Pancreas (tissue), 10 donors: ENCODE data around the gene MED31. TPM values are rescaled to one million over a fixed set of nuclear protein-coding genes. Genes with fewer than 3 reads are reported as not detected.
"Not testable (repeated sequence)": the region's sequence is repeated elsewhere in the genome, so short reads cannot be mapped to it uniquely, and the experiment has no call there.

ENCODE experiments used
- ATAC-seq, 4 donors: fragments of 200-7000 bp; cut with Tn5 transposase; one replicate each; pipeline versions ENCODE4 v1.8.0 to v1.9.1; 2020; ENCODE audit warnings: mild to moderate bottlenecking in 4 of 4, moderate library complexity in 4 of 4
- DNase-seq, 6 donors: peaks; one replicate each; pipeline ENCODE4 v3.0.0-alpha.2; 2020
- FAIRE-seq: peaks from 2 replicates; lab custom pipeline; 2012; peaks lifted over from hg19 to GRCh38; lab: Jason Lieb, UNC
- H3K27ac ChIP-seq, 4 donors: fragments of 200-600 bp; sonication (generic); 1 replicate in 3 of 4; 2 replicates in 1 of 4; pipeline versions ENCODE4 v1.5.0 to v1.8.0; 2020
- H3K27me3 ChIP-seq, 4 donors: fragments of 200-600 bp; one replicate each; pipeline ENCODE4 v1.8.0; 2021
- H3K36me3 ChIP-seq, 3 donors: fragments of 200-600 bp; sonication (generic) in 1 of 3; one replicate each; pipeline versions ENCODE4 v1.5.0 to v1.8.0; 2020 to 2021
- H3K4me1 ChIP-seq, 3 donors: fragments of 200-600 bp; one replicate each; pipeline ENCODE4 v1.8.0; 2021
- H3K4me3 ChIP-seq, 4 donors: fragments of 200-600 bp; sonication (generic) in 2 of 4; one replicate each; pipeline versions ENCODE4 v1.5.0 to v1.8.0; 2020 to 2021
- H3K9me3 ChIP-seq, 4 donors: fragments of 200-600 bp; one replicate each; pipeline ENCODE4 v1.8.0; 2021
- CTCF ChIP-seq, 4 donors: fragments of 200-600 bp; sonication (generic) in 3 of 4; IDR thresholded peaks; one replicate each; pipeline versions ENCODE4 v1.5.0 to v1.8.0; 2021; ENCODE audit warnings: antibody characterized with exemption in 4 of 4
- WGBS, 2 donors: extraction: QIAGEN DNeasy Blood & Tissue Kit; methylation state at CpG; one replicate each; pipeline ENCODE4 v1.1.7; 2013; 5-methylcytosine and 5-hydroxymethylcytosine counted together
- intact Hi-C, 3 donors: fragments of 100-400 bp; cut with DNase I; formaldehyde crosslinking; loops; one replicate each; pipeline versions ENCODE4 v1.11.1 to v1.14.2; 2022
- microRNA-seq, 2 donors: library from miRNA; unstranded; fragments of <30 nt; microRNA quantifications; one replicate each; pipeline versions ENCODE4 to v1.1.0, GENCODE V29; 2019 to 2020
- polyA plus RNA-seq, 2 donors: library from polyadenylated mRNA; stranded (reverse); fragments of 200-250 nt; gene quantifications; one replicate each; pipeline ENCODE4 v1.2.3, GENCODE V29; 2013
- total RNA-seq, 6 donors: library from RNA; stranded (reverse); fragmentation: NEBNext Ultra II Directional in 4 of 6; extraction: Animal tissue kit (Norgen Biotek cat#: 25700) in 4 of 6; gene quantifications; one replicate each; pipeline versions ENCODE4 v1.2.1 to v1.2.4, GENCODE V29; 2021 to 2023
- donor health status: healthy with polysubstance abuse.
- donor health status: DM: no; HTN: no; CAD: no; lungs with moderate emphysema.
- donor health status: DM: no; HTN: no; CAD: no.
- donor health status: control.
- donor health status: control.
- donor health status: Bipolar disorder and iron deficiency.
- donor health status: DM: yes; HTN: yes; CAD: no.
- donor health status: DM: no; HTN: no; CAD: no.
- donor health status: DM: no; HTN: no; CAD: no.
- donor health status: DM: yes; HTN: yes; CAD: no.

MED31 gene
- total and polyA plus RNA-seq, 8 donors = 2.2 to 14.5 (median 6.4) TPM

- 91 to 96% methylated on average over 4 of the region's 4 CpGs for WGBS, 2 donors
- intact Hi-C loops = no loop called here
- H3K4me3 ChIP-seq = no peak overlapping the region
- FAIRE-seq (no peak), DNase-seq (no peak), ATAC-seq (no peak)
- no peak overlapping the region for H3K27ac ChIP-seq
- H3K9me3 ChIP-seq = no peaks in the 10 kb centered on the region
- peaks cover 0 to 20% (median 14%) of the 10 kb centered on the region in 3 donors for H3K4me1 ChIP-seq
- no peaks in the 10 kb centered on the region for H3K27me3 ChIP-seq
- TF ChIP-seq CTCF (IDR thresholded peaks at IDR 0.05) = no peak
- peaks cover 2 to 20% (median 6%) of the 10 kb centered on the region in 3 donors for H3K36me3 ChIP-seq
These were observed 54.5 kb downstream of the MED31 start for GRCh38 chr17:6596941-6597340.

- no peak for DNase-seq
- intact Hi-C loops = no loop called here
- Histone ChIP-seq H3K27me3 (no peaks in the 10 kb centered on the region), H3K27ac (no peak overlapping the region), H3K4me1 (peaks cover 0 to 20% (median 14%) of the 10 kb centered on the region in 3 donors), H3K4me3 (no peak overlapping the region), H3K9me3 (no peaks in the 10 kb centered on the region), H3K36me3 (peaks cover 0 to 20% (median 6%) of the 10 kb centered on the region in 3 donors)
- no peak for FAIRE-seq
- no peak for ATAC-seq
- WGBS, 2 donors = 77 to 87% methylated on average over 2 of the region's 2 CpGs
- no peak for TF ChIP-seq CTCF (IDR thresholded peaks at IDR 0.05)
These were observed 54.9 kb downstream of the MED31 start for GRCh38 chr17:6596511-6596910.

GRCh38 chr17:6596081-6596480 lies 55.3 kb downstream of the MED31 start:
- Histone ChIP-seq H3K36me3 (peaks cover 0 to 20% (median 6%) of the 10 kb centered on the region in 3 donors), H3K27me3 (no peaks in the 10 kb centered on the region), H3K4me1 (peaks cover 0 to 20% (median 14%) of the 10 kb centered on the region in 3 donors), H3K27ac (no peak overlapping the region), H3K4me3 (no peak overlapping the region), H3K9me3 (no peaks in the 10 kb centered on the region)
- WGBS, 2 donors = 91 to 92% methylated on average over 7 of the region's 7 CpGs
- ATAC-seq = no peak
- no peak for FAIRE-seq
- TF ChIP-seq CTCF (IDR thresholded peaks at IDR 0.05) = no peak
- intact Hi-C loops = no loop called here
- no peak for DNase-seq

- H3K27ac ChIP-seq, DNase-seq, ATAC-seq, H3K9me3 ChIP-seq, H3K27me3 ChIP-seq, FAIRE-seq, intact Hi-C loops, H3K4me3 ChIP-seq: not testable (repeated sequence)
- Histone ChIP-seq H3K36me3 (peaks cover 3 to 41% (median 6%) of the 10 kb centered on the region in 3 donors), H3K4me1 (peaks cover 0 to 13% (median 13%) of the 10 kb centered on the region in 3 donors)
- 97 to 99% methylated on average over 14 of the region's 14 CpGs for WGBS, 2 donors
These were observed 58.0 kb downstream of the MED31 start for GRCh38 chr17:6593371-6593770.

Small RNAs within 50 kb of the gene (microRNA-seq; reads per million reads assigned to microRNA genes)
- gene MIR4520-1 (0 reads per million in 2 donors), gene MIR4520-2 (0 reads per million in 2 donors)

Other genes starting within 250 kb of the MED31 start
- not detected for gene AIPL1, start 216.5 kb downstream of the MED31 start, total RNA-seq
- under 1 TPM in 1 of 2 donors, not detected in 1; 0.04 TPM for gene AIPL1, start 216.5 kb downstream of the MED31 start, polyA plus RNA-seq
- gene PIMREG, start 207.2 kb downstream of the MED31 start, total RNA-seq = under 1 TPM in 3 of 6 donors, not detected in 3; 0.12 to 0.50 (median 0.16) TPM
- under 1 TPM in 1 of 2 donors, not detected in 1; 0.09 TPM for gene PIMREG, start 207.2 kb downstream of the MED31 start, polyA plus RNA-seq
- gene PITPNM3, start 95.0 kb downstream of the MED31 start, total RNA-seq = 1 to 10 TPM in 5 of 6 donors, under 1 TPM in 1; 0.67 to 4.3 (median 2.5) TPM
- gene PITPNM3, start 95.0 kb downstream of the MED31 start, polyA plus RNA-seq = 1 to 10 TPM; 1.7 to 5.1 TPM
- 10 to 100 TPM in 1 of 6 donors, 1 to 10 TPM in 5; 4.6 to 10.6 (median 6.0) TPM for gene KIAA0753, start 10.9 kb downstream of the MED31 start, total RNA-seq
- 1 to 10 TPM; 4.4 to 6.4 TPM for gene KIAA0753, start 10.9 kb downstream of the MED31 start, polyA plus RNA-seq
- gene TXNDC17, start 10.5 kb downstream of the MED31 start, total RNA-seq = 10 to 100 TPM; 24.6 to 37.4 (median 31.5) TPM
- 10 to 100 TPM; 77.7 to 81.1 TPM for gene TXNDC17, start 10.5 kb downstream of the MED31 start, polyA plus RNA-seq
- gene C17orf100, start 157 bp upstream of the MED31 start, total RNA-seq = 1 to 10 TPM in 5 of 6 donors, under 1 TPM in 1; 0.91 to 2.7 (median 2.2) TPM
- 1 to 10 TPM; 3.3 to 5.8 TPM for gene C17orf100, start 157 bp upstream of the MED31 start, polyA plus RNA-seq
- gene SLC13A5, start 61.8 kb upstream of the MED31 start, total RNA-seq = under 1 TPM in 2 of 6 donors, not detected in 4; 0.34 to 0.47 TPM
- gene SLC13A5, start 61.8 kb upstream of the MED31 start, polyA plus RNA-seq = under 1 TPM; 0.15 to 0.16 TPM
- 10 to 100 TPM in 2 of 6 donors, 1 to 10 TPM in 4; 1.5 to 13.1 (median 4.1) TPM for gene XAF1, start 104.4 kb upstream of the MED31 start, total RNA-seq
- 10 to 100 TPM; 11.8 to 12.8 TPM for gene XAF1, start 104.4 kb upstream of the MED31 start, polyA plus RNA-seq
- gene FBXO39, start 124.6 kb upstream of the MED31 start, total RNA-seq = under 1 TPM in 1 of 6 donors, not detected in 5; 0.28 TPM
- gene FBXO39, start 124.6 kb upstream of the MED31 start, polyA plus RNA-seq = under 1 TPM in 1 of 2 donors, not detected in 1; 0.21 TPM
- gene TEKT1, start 180.1 kb upstream of the MED31 start, total RNA-seq = under 1 TPM in 1 of 6 donors, not detected in 5; 0.28 TPM
- gene TEKT1, start 180.1 kb upstream of the MED31 start, polyA plus RNA-seq = under 1 TPM in 1 of 2 donors, not detected in 1; 0.07 TPM